Kidney epithelial cell (primary cell): ENCODE measurements around the gene NPFFR1. TPM values are rescaled to one million over a fixed set of nuclear protein-coding genes. Genes with fewer than 3 reads are reported as not detected.

ENCODE experiments used
- DNase-seq: peaks from one replicate; pipeline ENCODE4 v3.0.0-alpha.2; 2010; ENCODE audit warnings: low read depth
- H3K27me3 ChIP-seq: 2 replicates; pipeline ENCODE4 v1.6.0; 2011; ENCODE audit warnings: low read length; ENCODE audit not compliant: control insufficient read depth, insufficient read depth
- H3K36me3 ChIP-seq: 2 replicates; pipeline ENCODE4 v1.5.1; 2011; ENCODE audit warnings: low read length; ENCODE audit not compliant: control insufficient read depth, insufficient read depth
- H3K4me3 ChIP-seq: 2 replicates; pipeline ENCODE4 v1.5.1; 2011; ENCODE audit warnings: low read depth, mild to moderate bottlenecking, control low read depth, low read length
- total RNA-seq: library from RNA; depleted of rRNA; stranded (reverse); fragments of >200 nt; gene quantifications from 2 replicates; pipeline ENCODE4 v1.2.3, GENCODE V29; 2015
- TF ChIP-seq, protein P1 (sequence below): IDR thresholded peaks from 2 replicates; pipeline ENCODE4 v1.5.1; 2011; ENCODE audit warnings: mild to moderate bottlenecking, moderate library complexity, low read length, control low read depth, inconsistent platforms; ENCODE audit not compliant: insufficient read depth, poor library complexity, severe bottlenecking

The NPFFR1 gene
- total RNA-seq, 1 donor from 2014 or later, result 0.04 TPM

DNA sequence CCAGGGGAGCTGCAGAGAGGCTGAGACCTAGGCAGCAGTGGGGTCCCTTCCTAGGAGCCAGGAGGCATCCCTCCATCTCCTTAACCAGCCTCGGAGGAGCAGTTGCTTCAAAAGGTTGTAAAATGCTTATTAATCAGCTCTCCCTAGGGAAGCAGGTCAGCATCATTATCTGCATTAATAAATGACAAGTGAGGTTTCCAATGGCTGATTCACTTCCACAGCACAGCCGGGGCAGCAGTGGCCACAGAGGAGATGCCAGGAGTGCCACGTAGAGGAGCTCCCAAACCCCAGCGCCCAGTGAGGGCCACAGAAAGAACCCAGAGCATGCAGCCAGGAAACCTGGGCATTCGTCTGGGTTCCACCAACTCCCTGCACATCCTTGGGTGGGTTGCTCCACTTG is 8.2 kb upstream of the NPFFR1 start:
- Histone ChIP-seq H3K36me3 (no peaks in the 10 kb centered on the region), H3K27me3 (no peaks in the 10 kb centered on the region), H3K4me3 (no peak overlapping the region)
- peak; percentile 47 for DNase-seq
- TF ChIP-seq, protein P1, sequence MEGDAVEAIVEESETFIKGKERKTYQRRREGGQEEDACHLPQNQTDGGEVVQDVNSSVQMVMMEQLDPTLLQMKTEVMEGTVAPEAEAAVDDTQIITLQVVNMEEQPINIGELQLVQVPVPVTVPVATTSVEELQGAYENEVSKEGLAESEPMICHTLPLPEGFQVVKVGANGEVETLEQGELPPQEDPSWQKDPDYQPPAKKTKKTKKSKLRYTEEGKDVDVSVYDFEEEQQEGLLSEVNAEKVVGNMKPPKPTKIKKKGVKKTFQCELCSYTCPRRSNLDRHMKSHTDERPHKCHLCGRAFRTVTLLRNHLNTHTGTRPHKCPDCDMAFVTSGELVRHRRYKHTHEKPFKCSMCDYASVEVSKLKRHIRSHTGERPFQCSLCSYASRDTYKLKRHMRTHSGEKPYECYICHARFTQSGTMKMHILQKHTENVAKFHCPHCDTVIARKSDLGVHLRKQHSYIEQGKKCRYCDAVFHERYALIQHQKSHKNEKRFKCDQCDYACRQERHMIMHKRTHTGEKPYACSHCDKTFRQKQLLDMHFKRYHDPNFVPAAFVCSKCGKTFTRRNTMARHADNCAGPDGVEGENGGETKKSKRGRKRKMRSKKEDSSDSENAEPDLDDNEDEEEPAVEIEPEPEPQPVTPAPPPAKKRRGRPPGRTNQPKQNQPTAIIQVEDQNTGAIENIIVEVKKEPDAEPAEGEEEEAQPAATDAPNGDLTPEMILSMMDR, result no peak

DNA sequence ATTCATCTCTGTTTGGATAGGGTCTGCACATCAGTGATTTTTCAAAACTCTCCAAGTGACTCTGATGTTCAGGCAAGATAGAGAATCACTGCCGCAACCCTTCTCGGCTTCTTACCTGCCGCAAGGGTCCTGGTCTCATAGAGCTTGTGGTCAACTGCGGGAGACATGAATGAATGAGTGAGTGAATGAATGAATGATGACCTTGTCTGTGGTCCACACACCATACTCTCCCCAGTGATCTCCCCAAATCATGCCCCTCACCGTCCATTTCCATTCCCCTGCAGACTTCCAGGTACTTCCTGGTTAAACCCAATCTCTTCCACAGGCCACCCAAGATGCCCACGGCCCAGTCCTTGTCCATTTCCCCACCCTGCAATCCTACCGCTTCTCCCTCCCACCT is 5.9 kb upstream of the NPFFR1 start:
- H3K4me3 ChIP-seq, result no peak overlapping the region
- TF ChIP-seq, protein P1, result no peak
- DNase-seq, result no peak
- peaks cover 3% of the 10 kb centered on the region for H3K27me3 ChIP-seq
- no peaks in the 10 kb centered on the region for H3K36me3 ChIP-seq

DNA sequence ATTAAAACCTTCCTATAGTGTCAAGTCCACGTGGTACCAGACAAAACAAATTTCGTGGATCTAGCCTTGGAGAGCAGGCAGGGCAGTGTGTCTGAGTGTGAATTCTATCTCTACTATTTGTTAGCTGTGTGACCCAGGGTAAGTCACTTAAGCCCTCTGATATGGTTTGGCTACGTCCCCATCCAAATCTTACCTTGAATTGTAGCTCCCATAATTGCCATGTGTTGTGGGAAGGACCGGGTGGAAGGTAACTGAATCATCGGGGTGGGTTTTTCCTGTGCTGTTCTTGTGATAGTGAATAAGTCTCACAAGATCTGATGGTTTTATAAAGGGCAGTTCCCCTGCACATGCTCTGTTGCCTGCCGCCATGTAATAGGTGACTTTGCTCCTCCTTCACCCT is 2.8 kb upstream of the NPFFR1 start:
- DNase-seq, result no peak
- H3K36me3 ChIP-seq, result no peaks in the 10 kb centered on the region
- TF ChIP-seq, protein P1, result no peak
- H3K27me3 ChIP-seq, result peaks cover 24% of the 10 kb centered on the region
- no peak overlapping the region for H3K4me3 ChIP-seq

DNA sequence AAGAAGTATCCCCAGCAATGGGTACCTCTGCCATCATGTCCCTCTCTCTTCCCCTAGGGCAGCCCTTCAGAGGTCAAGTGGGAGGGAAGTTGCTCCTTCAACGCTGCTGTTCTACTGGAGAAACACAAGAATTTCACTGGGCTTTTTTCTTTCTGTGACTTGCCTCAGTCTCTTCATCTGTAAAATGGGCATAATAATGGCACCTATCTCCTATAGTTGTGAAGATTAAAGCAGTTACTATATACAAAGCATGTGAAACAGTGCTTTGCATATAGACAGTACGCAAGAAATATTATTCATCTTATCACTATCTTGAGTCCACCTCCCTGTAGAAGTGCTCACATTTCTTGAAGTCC is 1.6 kb upstream of the NPFFR1 start:
- H3K27me3 ChIP-seq, result peaks cover 27% of the 10 kb centered on the region
- DNase-seq, result no peak
- no peaks in the 10 kb centered on the region for H3K36me3 ChIP-seq
- no peak overlapping the region for H3K4me3 ChIP-seq
- TF ChIP-seq, protein P1, result no peak

DNA sequence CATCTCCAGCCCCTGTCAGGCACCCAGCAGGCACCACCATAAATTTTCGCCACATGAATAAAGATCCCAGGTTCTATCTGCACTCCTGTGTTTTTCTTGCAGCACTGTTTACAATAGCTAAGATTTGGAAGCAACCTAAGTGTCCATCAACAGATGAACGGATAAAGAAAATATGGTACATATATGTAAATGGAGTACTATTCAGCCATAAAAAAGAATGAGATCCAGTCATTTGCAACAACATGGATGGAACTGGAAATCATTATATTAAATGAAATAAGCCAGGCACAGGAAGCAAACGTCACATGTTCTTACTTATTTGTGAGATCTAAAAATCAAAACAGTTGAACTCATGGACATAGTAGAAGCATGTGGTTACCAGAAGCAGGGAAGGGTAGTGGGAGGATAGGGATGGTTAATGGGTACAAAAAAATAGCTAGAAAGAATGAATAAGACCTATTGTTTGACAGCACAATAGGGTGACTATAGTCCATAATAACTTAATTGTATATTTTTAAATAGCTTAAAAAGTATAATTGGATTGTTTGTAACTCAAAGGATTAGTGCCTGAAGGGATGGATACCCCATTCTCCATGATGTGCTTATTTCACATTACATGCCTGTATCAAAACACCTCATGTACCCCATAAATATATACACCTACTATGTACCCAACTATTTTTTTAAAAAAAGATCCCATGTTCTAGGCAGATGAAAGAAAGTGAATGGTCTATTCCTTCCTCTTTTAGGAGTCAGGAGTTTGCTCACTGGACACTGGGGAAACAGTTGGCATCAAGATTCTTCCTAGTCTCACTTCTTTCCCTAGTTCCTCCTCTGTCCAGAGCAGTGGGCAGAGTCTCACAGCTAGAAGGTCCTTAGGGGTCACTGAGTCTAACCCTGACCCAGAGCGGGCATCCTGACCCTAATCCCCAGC is 1.0 kb upstream of the NPFFR1 start:
- H3K36me3 ChIP-seq, result no peaks in the 10 kb centered on the region

More for the DNA sequence above, 1.0 kb upstream of the NPFFR1 start:
- Histone ChIP-seq H3K4me3 (no peak overlapping the region), H3K27me3 (peaks cover 27% of the 10 kb centered on the region)
- TF ChIP-seq, protein P1, result no peak
- no peak for DNase-seq
